ENCODE measurements around the gene CHSY1. TPM values are rescaled to one million over a fixed set of nuclear protein-coding genes. Genes with fewer than 3 reads are reported as not detected.

CHSY1 gene
- total and polyA plus RNA-seq, 7 donors: 1.8 to 13.6 (median 11.2) TPM

DNA sequence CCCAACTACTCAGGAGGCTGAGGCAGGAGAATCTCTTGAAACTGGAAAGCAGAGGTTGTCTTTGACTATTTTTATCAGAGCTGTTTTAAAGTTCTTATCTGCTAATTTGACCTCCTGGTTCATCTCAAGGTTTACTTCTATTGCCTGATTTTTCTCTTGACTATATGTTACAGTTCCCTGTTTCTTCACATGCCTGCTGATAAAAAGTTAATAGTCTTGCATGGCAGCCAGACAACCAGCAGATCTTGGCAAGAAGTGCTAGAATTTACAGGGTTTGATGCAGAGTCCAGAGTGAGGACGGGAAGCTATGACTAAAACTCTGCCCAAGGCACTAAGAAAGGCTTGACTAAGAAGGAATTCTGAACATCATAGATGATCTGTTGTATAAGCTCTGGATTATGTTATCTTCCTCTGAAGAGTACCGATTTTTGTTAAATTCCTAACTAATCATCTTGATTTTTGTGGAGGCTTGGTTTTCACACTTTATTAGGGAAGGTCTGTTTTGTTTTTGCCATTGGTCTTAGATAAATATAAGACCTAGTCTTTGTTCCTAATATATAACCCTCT, 85.9 kb downstream of the CHSY1 start:
- H3K4me3 ChIP-seq: no peak overlapping the region
- peaks cover 5 to 14% (median 10%) of the 10 kb centered on the region in 4 donors for H3K9me3 ChIP-seq
- intact Hi-C loops (cut with DNase I): no loop called here
- DNase-seq: no peak
- WGBS, 2 donors: 96 to 97% methylated on average over 2 of the region's 2 CpGs
- peaks cover 0 to 15% (median 6%) of the 10 kb centered on the region in 4 donors for H3K4me1 ChIP-seq
- no peaks in the 10 kb centered on the region for H3K36me3 ChIP-seq
- H3K27me3 ChIP-seq: no peaks in the 10 kb centered on the region
- no peak for TF ChIP-seq EP300 (IDR thresholded peaks at IDR 0.05)
- no peak for TF ChIP-seq POLR2A (IDR thresholded peaks at IDR 0.05)
- TF ChIP-seq, protein P1, sequence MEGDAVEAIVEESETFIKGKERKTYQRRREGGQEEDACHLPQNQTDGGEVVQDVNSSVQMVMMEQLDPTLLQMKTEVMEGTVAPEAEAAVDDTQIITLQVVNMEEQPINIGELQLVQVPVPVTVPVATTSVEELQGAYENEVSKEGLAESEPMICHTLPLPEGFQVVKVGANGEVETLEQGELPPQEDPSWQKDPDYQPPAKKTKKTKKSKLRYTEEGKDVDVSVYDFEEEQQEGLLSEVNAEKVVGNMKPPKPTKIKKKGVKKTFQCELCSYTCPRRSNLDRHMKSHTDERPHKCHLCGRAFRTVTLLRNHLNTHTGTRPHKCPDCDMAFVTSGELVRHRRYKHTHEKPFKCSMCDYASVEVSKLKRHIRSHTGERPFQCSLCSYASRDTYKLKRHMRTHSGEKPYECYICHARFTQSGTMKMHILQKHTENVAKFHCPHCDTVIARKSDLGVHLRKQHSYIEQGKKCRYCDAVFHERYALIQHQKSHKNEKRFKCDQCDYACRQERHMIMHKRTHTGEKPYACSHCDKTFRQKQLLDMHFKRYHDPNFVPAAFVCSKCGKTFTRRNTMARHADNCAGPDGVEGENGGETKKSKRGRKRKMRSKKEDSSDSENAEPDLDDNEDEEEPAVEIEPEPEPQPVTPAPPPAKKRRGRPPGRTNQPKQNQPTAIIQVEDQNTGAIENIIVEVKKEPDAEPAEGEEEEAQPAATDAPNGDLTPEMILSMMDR (IDR thresholded peaks at IDR 0.05): no peak
- TF ChIP-seq POLR2AphosphoS5 (IDR thresholded peaks at IDR 0.05): no peak
- H3K27ac ChIP-seq: peak overlapping the region in 1 of 4 donors; percentile 74

GRCh38 chr15:101162701-101163483, 89.0 kb downstream of the CHSY1 start:
- 82 to 84% methylated on average over 12 of the region's 12 CpGs for WGBS, 2 donors

DNA sequence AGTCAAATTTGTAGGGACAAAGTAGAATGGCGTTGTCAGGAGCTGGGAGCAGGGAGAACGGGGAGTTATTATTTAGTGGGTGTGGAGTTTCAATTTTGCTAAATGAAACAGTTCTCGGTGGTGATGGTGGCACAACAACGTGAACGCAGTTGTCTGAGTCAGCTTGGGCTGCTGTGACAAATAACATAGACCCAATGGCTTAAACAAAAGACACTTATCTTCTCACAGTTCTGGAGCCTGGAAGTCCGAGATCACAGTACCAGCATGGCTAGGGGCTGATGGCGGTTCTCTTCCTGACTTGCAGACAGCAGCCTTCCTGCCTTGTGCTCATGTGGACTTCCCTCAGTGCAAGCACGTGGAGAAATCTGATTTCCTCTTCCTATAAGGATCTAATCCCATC, 90.2 kb downstream of the CHSY1 start:
- no peaks in the 10 kb centered on the region for H3K36me3 ChIP-seq
- DNase-seq: peak; percentile 28
- H3K27me3 ChIP-seq: no peaks in the 10 kb centered on the region
- no peak overlapping the region for H3K4me3 ChIP-seq
- 77 to 80% methylated on average over 8 of the region's 8 CpGs for WGBS, 2 donors
- no peak overlapping the region for H3K27ac ChIP-seq
- peaks cover 0 to 9% (median 6%) of the 10 kb centered on the region in 4 donors for H3K4me1 ChIP-seq
- H3K9me3 ChIP-seq: peaks cover 5 to 12% (median 10%) of the 10 kb centered on the region in 4 donors
- TF ChIP-seq POLR2A (IDR thresholded peaks at IDR 0.05): no peak
- TF ChIP-seq POLR2AphosphoS5 (IDR thresholded peaks at IDR 0.05): no peak
- TF ChIP-seq EP300 (IDR thresholded peaks at IDR 0.05): no peak
- TF ChIP-seq, protein P1 (IDR thresholded peaks at IDR 0.05): no peak
- intact Hi-C loops (cut with DNase I): no loop called here

More at GRCh38 chr15:101162701-101163483, 89.0 kb downstream of the CHSY1 start:
- intact Hi-C loops (cut with DNase I): no loop called here
- Histone ChIP-seq H3K4me1 (peaks cover 0 to 9% (median 6%) of the 10 kb centered on the region in 4 donors), H3K4me3 (no peak overlapping the region), H3K36me3 (no peaks in the 10 kb centered on the region), H3K9me3 (peaks cover 5 to 14% (median 10%) of the 10 kb centered on the region in 4 donors), H3K27me3 (no peaks in the 10 kb centered on the region), H3K27ac (peak overlapping the region in 1 of 4 donors; percentile 34)
- TF ChIP-seq POLR2A (IDR thresholded peaks at IDR 0.05) (no peak), POLR2AphosphoS5 (IDR thresholded peaks at IDR 0.05) (peak in 2 of 4 donors; percentile 19 to 59), EP300 (IDR thresholded peaks at IDR 0.05) (no peak)
- TF ChIP-seq, protein P1 (IDR thresholded peaks at IDR 0.05): no peak
- DNase-seq: peak; percentile 81

DNA sequence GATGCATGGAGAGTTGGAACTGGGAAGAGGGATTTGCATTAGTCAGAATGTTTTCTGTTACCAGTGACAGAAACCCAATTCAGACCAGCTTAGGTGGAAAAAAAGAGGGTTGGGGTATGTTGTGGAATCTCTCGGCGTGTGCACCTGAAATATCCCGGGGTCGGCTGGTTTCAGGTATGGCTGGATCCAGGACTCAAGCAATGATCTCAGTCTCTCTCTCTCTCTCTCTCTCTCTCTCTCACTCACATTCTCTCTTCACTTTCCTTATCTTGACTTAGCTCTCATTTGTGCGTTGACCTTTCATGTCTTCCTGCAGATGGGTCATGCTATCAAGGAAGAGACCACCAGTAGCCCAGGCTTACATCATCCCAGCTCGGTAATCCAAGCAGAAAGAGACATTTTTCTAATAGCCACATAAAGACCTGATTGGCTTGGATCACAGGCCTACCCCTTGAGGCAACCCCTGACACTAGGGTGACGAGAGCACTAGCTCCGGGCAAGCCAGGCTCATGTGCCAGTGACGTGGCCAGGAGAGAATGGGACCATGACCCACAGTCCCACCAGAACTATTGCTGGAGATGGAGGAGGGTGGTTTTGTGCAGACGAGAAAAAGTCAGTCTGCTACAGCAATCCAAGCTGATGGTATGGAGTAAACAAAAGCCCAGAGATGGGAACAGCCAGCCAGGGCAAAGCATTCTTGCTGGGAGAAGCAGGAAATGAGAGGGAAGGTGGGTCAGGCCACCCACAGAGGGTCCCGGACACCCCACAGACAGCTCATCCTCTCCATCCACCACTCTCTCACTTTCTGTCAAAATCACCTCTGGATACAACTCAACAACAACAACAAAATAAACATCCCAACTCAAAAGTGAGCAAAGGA, 91.7 kb downstream of the CHSY1 start:
- H3K27ac ChIP-seq: no peak overlapping the region
- TF ChIP-seq, protein P1 (IDR thresholded peaks at IDR 0.05): no peak
- TF ChIP-seq POLR2A (IDR thresholded peaks at IDR 0.05) (no peak), POLR2AphosphoS5 (IDR thresholded peaks at IDR 0.05) (no peak), EP300 (IDR thresholded peaks at IDR 0.05) (no peak)
- peaks cover 0 to 5% (median 0%) of the 10 kb centered on the region in 4 donors for H3K9me3 ChIP-seq
- peaks cover 0 to 9% (median 6%) of the 10 kb centered on the region in 4 donors for H3K4me1 ChIP-seq
- intact Hi-C loops (cut with DNase I): no loop called here
- no peak overlapping the region for H3K4me3 ChIP-seq
- 80 to 85% methylated on average over 11 of the region's 11 CpGs for WGBS, 2 donors
- H3K27me3 ChIP-seq: no peaks in the 10 kb centered on the region
- no peaks in the 10 kb centered on the region for H3K36me3 ChIP-seq
- peak; percentile 24 for DNase-seq
